HL-60 (cell line): ENCODE results near the gene GDPD4.

Experiments used
- CTCF ChIP-seq: IDR thresholded peaks from one replicate; pipeline ENCODE4 v1.5.1; 2011; ENCODE audit warnings: low read length, control low read depth, inconsistent platforms; ENCODE audit not compliant: insufficient read depth
- POLR2AphosphoS5 ChIP-seq: IDR thresholded peaks from 2 replicates; pipeline ENCODE4 v1.6.1; 2012; ENCODE audit warnings: low read depth

- TF ChIP-seq CTCF (no peak), POLR2AphosphoS5 (no peak)
Observed at GRCh38 chr11:77184136-77184860, 117.2 kb downstream of the GDPD4 start.
